T-cell (primary cell): Measurements from ENCODE around the gene MIOX. TPM values are rescaled to one million over a fixed set of nuclear protein-coding genes. Genes with fewer than 3 reads are reported as not detected.
A peak's percentile ranks its signal among the peaks of the same experiment; 100 is the strongest.

Experiments
- ATAC-seq, 4 experiments: fragments of 200-7000 bp in 3 of 4; fragments of 150-1000 bp in 1 of 4; cut with Tn5 transposase; replicated peaks in 1 of 4; 1 replicate in 3 of 4; 2 replicates in 1 of 4; pipeline ENCODE4 v1.10.0; 2021; ENCODE audit warnings: moderate library complexity in 3 of 4, mild to moderate bottlenecking in 2 of 4, moderate number of reproducible peaks in 1 of 4
- CTCF ChIA-PET, 2 donors: fragments of 300-600 bp; sonication (Branson Sonifier 250); formaldehyde crosslinking; loops; one replicate each; lab custom pipeline; 2022; ENCODE audit warnings: antibody characterized with exemption in 2 of 2; lab: Charles Lee
- POLR2A ChIA-PET, 2 donors: fragments of 300-600 bp; sonication (Branson Sonifier 250); formaldehyde crosslinking; loops; one replicate each; lab custom pipeline; 2022; ENCODE audit warnings: antibody characterized with exemption in 2 of 2; lab: Charles Lee
- DNase-seq, 35 experiments: peaks; one replicate each; pipeline versions ENCODE4 v3.0.0 to v3.0.0-alpha.2; 2013 to 2023
- H3K27ac ChIP-seq: one replicate; pipeline ENCODE4 v1.5.1; 2013; ENCODE audit warnings: low read length
- H3K27me3 ChIP-seq, 2 experiments: replicated peaks in 1 of 2; 1 replicate in 1 of 2; 2 replicates in 1 of 2; pipeline versions ENCODE4 v1.6.1 to v1.7.0; 2013; ENCODE audit warnings: low read length in 1 of 2, mixed read lengths in 1 of 2; ENCODE audit not compliant: control insufficient read depth in 2 of 2, insufficient read depth in 2 of 2; ENCODE audit errors: extremely low read depth in 1 of 2
- H3K36me3 ChIP-seq, 2 donors: 1 replicate in 1 of 2; 2 replicates in 1 of 2; pipeline versions ENCODE4 v1.6.1 to v1.7.0; 2013; ENCODE audit warnings: low read length in 1 of 2; ENCODE audit not compliant: control insufficient read depth in 2 of 2, insufficient read depth in 1 of 2; ENCODE audit errors: extremely low read depth in 1 of 2
- H3K4me1 ChIP-seq, 2 experiments: 1 replicate in 1 of 2; 2 replicates in 1 of 2; pipeline versions ENCODE4 v1.6.1 to v1.7.0; 2013; ENCODE audit warnings: low read length in 2 of 2, mixed read lengths in 1 of 2; ENCODE audit not compliant: insufficient read depth in 2 of 2, control insufficient read depth in 1 of 2; ENCODE audit errors: extremely low read depth in 1 of 2
- H3K4me3 ChIP-seq, 2 donors: 1 replicate in 1 of 2; 2 replicates in 1 of 2; pipeline versions ENCODE4 v1.5.1 to v1.7.0; 2013; ENCODE audit warnings: mild to moderate bottlenecking in 2 of 2, low read length in 1 of 2, moderate library complexity in 1 of 2; ENCODE audit not compliant: control insufficient read depth in 1 of 2; ENCODE audit errors: extremely low read depth in 1 of 2
- H3K9me3 ChIP-seq: 2 replicates; pipeline ENCODE4 v1.7.0; 2013
- H3K27ac Mint-ChIP-seq, 2 donors: one replicate each; pipeline ENCODE4 v1.8.0; 2020 to 2021; ENCODE audit warnings: mild to moderate bottlenecking in 2 of 2, mixed read lengths in 2 of 2
- H3K27me3 Mint-ChIP-seq, 2 donors: one replicate each; pipeline ENCODE4 v1.8.0; 2021 to 2022; ENCODE audit warnings: mixed read lengths in 2 of 2
- H3K36me3 Mint-ChIP-seq: one replicate; pipeline ENCODE4 v1.8.0; 2021; ENCODE audit warnings: mixed read lengths
- H3K4me1 Mint-ChIP-seq, 3 donors: one replicate each; pipeline ENCODE4 v1.8.0; 2020 to 2022; ENCODE audit warnings: mixed read lengths in 3 of 3, mild to moderate bottlenecking in 1 of 3
- H3K4me3 Mint-ChIP-seq, 3 donors: one replicate each; pipeline ENCODE4 v1.8.0; 2020 to 2022; ENCODE audit warnings: mild to moderate bottlenecking in 3 of 3, mixed read lengths in 3 of 3, moderate library complexity in 3 of 3
- H3K9me3 Mint-ChIP-seq, 3 donors: one replicate each; pipeline ENCODE4 v1.8.0; 2020 to 2022; ENCODE audit warnings: mixed read lengths in 3 of 3
- WGBS: methylation state at CpG from one replicate; pipeline ENCODE4 v1.1.5; 2013; ENCODE audit warnings: missing lambda C conversion rate; ENCODE audit not compliant: insufficient coverage; 5-methylcytosine and 5-hydroxymethylcytosine counted together
- total RNA-seq, 35 experiments: library from RNA in 6 of 35; stranded (reverse) in 6 of 35; fragments of 120-200 nt in 1 of 35; gene quantifications; one replicate each; pipeline versions ENCODE4 v1.2.1 to v1.2.4 and lab custom pipeline; 2013 to 2026

The MIOX gene
- total RNA-seq, 5 donors from 2014 or later (not counting 1 experiment from before 2014, with no cell fraction given): 0.36 to 0.70 (median 0.54) TPM; not detected in 1

- peaks cover 5 to 9% (median 9%) of the 10 kb centered on the region in 3 donors for H3K4me1 Mint-ChIP-seq
These were observed 4.3 kb upstream of the MIOX start for GRCh38 chr22:50482107-50483074.

GRCh38 chr22:50483106-50483505 lies 3.6 kb upstream of the MIOX start:
- Histone ChIP-seq H3K4me1 (peaks cover 6 to 26% of the 10 kb centered on the region in 2 experiments), H3K4me3 (no peak overlapping the region), H3K36me3 (no peaks in the 10 kb centered on the region), H3K9me3 (no peaks in the 10 kb centered on the region), H3K27me3 (peaks cover 0 to 47% of the 10 kb centered on the region in 2 experiments), H3K27ac (no peak overlapping the region)
- H3K9me3 Mint-ChIP-seq: no peaks in the 10 kb centered on the region
- ChIA-PET CTCF (no interaction called here), POLR2A (no interaction called here)
- no peak overlapping the region for H3K27ac Mint-ChIP-seq
- ATAC-seq (no peak), DNase-seq (no peak)
- peaks cover 0 to 5% of the 10 kb centered on the region in 2 donors for H3K27me3 Mint-ChIP-seq
- H3K4me1 Mint-ChIP-seq: peaks cover 5 to 9% (median 9%) of the 10 kb centered on the region in 3 donors
- 95% methylated on average over 9 of the region's 10 CpGs for WGBS
- H3K36me3 Mint-ChIP-seq: no peaks in the 10 kb centered on the region
- peak overlapping the region in 2 of 3 donors; percentile 21 to 30 for H3K4me3 Mint-ChIP-seq

More at GRCh38 chr22:50482107-50483074, 4.3 kb upstream of the MIOX start:
- no peaks in the 10 kb centered on the region for H3K36me3 ChIP-seq
- peak overlapping the region; percentile 46 to 49 for H3K4me3 ChIP-seq
- H3K27ac Mint-ChIP-seq: no peak overlapping the region
- peaks cover 0 to 42% of the 10 kb centered on the region in 2 experiments for H3K27me3 ChIP-seq
- H3K27ac ChIP-seq: no peak overlapping the region
- no peaks in the 10 kb centered on the region for H3K9me3 Mint-ChIP-seq
- 85% methylated on average over 33 of the region's 35 CpGs for WGBS
- ChIA-PET CTCF (interaction anchor here in 1 of 2 donors (0.7 kb wide), 1 partner anchor 66 kb away, joined by 7 read pairs; no protein-coding TSS in a partner anchor), POLR2A (no interaction called here)
- no peaks in the 10 kb centered on the region for H3K9me3 ChIP-seq
- H3K4me1 ChIP-seq: peaks cover 6 to 24% of the 10 kb centered on the region in 2 experiments
- no peaks in the 10 kb centered on the region for H3K36me3 Mint-ChIP-seq
- peaks cover 0 to 5% of the 10 kb centered on the region in 2 donors for H3K27me3 Mint-ChIP-seq
- DNase-seq (no peak), ATAC-seq (no peak)
- peak overlapping the region; percentile 72 to 75 (median 73) for H3K4me3 Mint-ChIP-seq

DNA sequence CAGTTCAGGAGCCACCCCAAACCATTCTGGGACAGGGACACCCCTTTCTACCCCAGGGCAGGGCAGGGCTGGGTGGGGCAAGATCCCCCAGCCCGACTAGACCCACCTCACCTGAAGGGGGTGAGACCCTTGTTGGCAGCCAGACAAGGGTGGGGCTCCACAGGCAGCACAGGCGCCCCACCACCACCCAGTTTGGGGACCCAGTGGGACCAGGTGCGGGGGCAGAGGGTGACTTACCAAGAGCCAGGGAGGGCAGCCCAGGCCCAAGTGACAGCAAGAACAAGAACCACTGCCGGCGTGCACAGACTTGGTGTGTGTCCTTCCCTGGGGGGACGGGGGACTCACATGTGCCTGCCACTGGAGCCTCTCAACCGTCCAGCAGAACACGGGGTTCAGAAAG lies 3.1 kb upstream of the MIOX start:
- Histone ChIP-seq H3K36me3 (no peaks in the 10 kb centered on the region), H3K4me1 (peaks cover 6 to 26% of the 10 kb centered on the region in 2 experiments), H3K4me3 (no peak overlapping the region), H3K27me3 (peaks cover 0 to 48% of the 10 kb centered on the region in 2 experiments), H3K27ac (no peak overlapping the region), H3K9me3 (no peaks in the 10 kb centered on the region)
- H3K4me1 Mint-ChIP-seq: peaks cover 5 to 9% (median 9%) of the 10 kb centered on the region in 3 donors
- ChIA-PET CTCF (no interaction called here), POLR2A (no interaction called here)
- 89% methylated on average over 8 of the region's 8 CpGs for WGBS
- H3K9me3 Mint-ChIP-seq: no peaks in the 10 kb centered on the region
- no peak overlapping the region for H3K27ac Mint-ChIP-seq
- ATAC-seq: no peak
- no peak for DNase-seq
- H3K27me3 Mint-ChIP-seq: peaks cover 0 to 5% of the 10 kb centered on the region in 2 donors
- peak overlapping the region in 1 of 3 donors; percentile 30 for H3K4me3 Mint-ChIP-seq
- no peaks in the 10 kb centered on the region for H3K36me3 Mint-ChIP-seq

- H3K9me3 Mint-ChIP-seq: no peaks in the 10 kb centered on the region
- no peak overlapping the region for H3K4me3 Mint-ChIP-seq
- WGBS: 86% methylated on average over 25 of the region's 31 CpGs
These were observed 2.4 kb upstream of the MIOX start for GRCh38 chr22:50483977-50484853.

GRCh38 chr22:50485221-50486131 lies 1.2 kb upstream of the MIOX start:
- ATAC-seq: no peak

More at GRCh38 chr22:50483977-50484853, 2.4 kb upstream of the MIOX start:
- ATAC-seq (no peak), DNase-seq (no peak)
- ChIA-PET CTCF (no interaction called here), POLR2A (no interaction called here)
- H3K36me3 ChIP-seq: no peaks in the 10 kb centered on the region
- H3K9me3 ChIP-seq: no peaks in the 10 kb centered on the region
- no peak overlapping the region for H3K27ac ChIP-seq
- peaks cover 0 to 5% of the 10 kb centered on the region in 2 donors for H3K27me3 Mint-ChIP-seq
- H3K27me3 ChIP-seq: peaks cover 0 to 48% of the 10 kb centered on the region in 2 experiments
- no peaks in the 10 kb centered on the region for H3K36me3 Mint-ChIP-seq
- H3K27ac Mint-ChIP-seq: no peak overlapping the region
- peaks cover 5 to 9% (median 9%) of the 10 kb centered on the region in 3 donors for H3K4me1 Mint-ChIP-seq
- no peak overlapping the region for H3K4me3 ChIP-seq
- H3K4me1 ChIP-seq: peaks cover 6 to 26% of the 10 kb centered on the region in 2 experiments

More at GRCh38 chr22:50485221-50486131, 1.2 kb upstream of the MIOX start:
- Histone ChIP-seq H3K4me3 (no peak overlapping the region), H3K27ac (no peak overlapping the region), H3K36me3 (no peaks in the 10 kb centered on the region), H3K9me3 (no peaks in the 10 kb centered on the region), H3K27me3 (peaks cover 0 to 53% of the 10 kb centered on the region in 2 experiments), H3K4me1 (peaks cover 6 to 27% of the 10 kb centered on the region in 2 experiments)
- H3K36me3 Mint-ChIP-seq: no peaks in the 10 kb centered on the region
- H3K9me3 Mint-ChIP-seq: no peaks in the 10 kb centered on the region
- no peaks in the 10 kb centered on the region for H3K27me3 Mint-ChIP-seq
- H3K4me1 Mint-ChIP-seq: peaks cover under 1 to 3% (median 3%) of the 10 kb centered on the region in 3 donors
- DNase-seq: no peak
- ChIA-PET CTCF (no interaction called here), POLR2A (no interaction called here)
- H3K27ac Mint-ChIP-seq: no peak overlapping the region
- H3K4me3 Mint-ChIP-seq: no peak overlapping the region
- 72% methylated on average over 21 of the region's 29 CpGs for WGBS
